Nephron progenitor cell (in vitro differentiated cells): ENCODE results near the gene DYNC1H1.

Experiments
- DNase-seq: peaks from one replicate; pipeline ENCODE4 v3.0.0; 2021
- H3K27ac Mint-ChIP-seq: 2 replicates; pipeline ENCODE4 v1.8.0; 2021; ENCODE audit warnings: mild to moderate bottlenecking, moderate library complexity, mixed read lengths
- H3K27me3 Mint-ChIP-seq: 2 replicates; pipeline ENCODE4 v1.8.0; 2021; ENCODE audit warnings: mild to moderate bottlenecking, low read depth, mixed read lengths; ENCODE audit not compliant: poor library complexity
- H3K36me3 Mint-ChIP-seq: 2 replicates; pipeline ENCODE4 v1.8.0; 2021; ENCODE audit warnings: low read depth, mixed read lengths
- H3K4me1 Mint-ChIP-seq: 2 replicates; pipeline ENCODE4 v1.8.0; 2021; ENCODE audit warnings: mixed read lengths
- H3K4me3 Mint-ChIP-seq: 2 replicates; pipeline ENCODE4 v1.8.0; 2021; ENCODE audit warnings: mild to moderate bottlenecking, moderate library complexity, mixed read lengths
- H3K9me3 Mint-ChIP-seq: 2 replicates; pipeline ENCODE4 v1.8.0; 2021; ENCODE audit warnings: mild to moderate bottlenecking, moderate library complexity, mixed read lengths
- TF ChIP-seq, protein P1 (sequence below): fragments of 200-600 bp; sonication (generic); IDR thresholded peaks from 2 replicates; pipeline ENCODE4 v1.5.0; 2021; ENCODE audit warnings: antibody characterized with exemption

DYNC1H1 gene

DNA sequence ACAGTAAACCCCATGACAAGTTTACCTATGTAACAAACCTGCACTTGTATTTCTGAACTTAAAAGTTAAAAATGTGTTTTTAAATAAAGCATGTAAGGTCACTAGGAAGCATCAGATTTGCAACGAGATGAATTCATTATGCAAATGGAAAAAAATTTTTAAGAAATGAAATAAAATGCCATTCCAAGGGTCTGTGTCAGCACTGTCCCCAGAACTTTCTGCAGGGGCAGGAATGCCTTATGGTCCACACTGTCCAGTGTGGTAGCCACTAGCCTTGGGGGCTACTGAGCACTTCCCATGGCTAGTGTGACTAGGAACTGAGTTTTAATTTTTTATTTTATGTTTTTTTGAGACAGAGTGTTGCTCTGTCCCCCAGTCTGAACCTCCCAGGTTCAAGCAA is 73.3 kb downstream of the DYNC1H1 start:
- Mint-ChIP-seq H3K9me3 (no peaks in the 10 kb centered on the region), H3K27me3 (no peaks in the 10 kb centered on the region), H3K4me3 (no peak overlapping the region), H3K4me1 (no peaks in the 10 kb centered on the region), H3K27ac (no peak overlapping the region), H3K36me3 (peaks cover 92% of the 10 kb centered on the region)
- no peak for DNase-seq
- TF ChIP-seq, protein P1, sequence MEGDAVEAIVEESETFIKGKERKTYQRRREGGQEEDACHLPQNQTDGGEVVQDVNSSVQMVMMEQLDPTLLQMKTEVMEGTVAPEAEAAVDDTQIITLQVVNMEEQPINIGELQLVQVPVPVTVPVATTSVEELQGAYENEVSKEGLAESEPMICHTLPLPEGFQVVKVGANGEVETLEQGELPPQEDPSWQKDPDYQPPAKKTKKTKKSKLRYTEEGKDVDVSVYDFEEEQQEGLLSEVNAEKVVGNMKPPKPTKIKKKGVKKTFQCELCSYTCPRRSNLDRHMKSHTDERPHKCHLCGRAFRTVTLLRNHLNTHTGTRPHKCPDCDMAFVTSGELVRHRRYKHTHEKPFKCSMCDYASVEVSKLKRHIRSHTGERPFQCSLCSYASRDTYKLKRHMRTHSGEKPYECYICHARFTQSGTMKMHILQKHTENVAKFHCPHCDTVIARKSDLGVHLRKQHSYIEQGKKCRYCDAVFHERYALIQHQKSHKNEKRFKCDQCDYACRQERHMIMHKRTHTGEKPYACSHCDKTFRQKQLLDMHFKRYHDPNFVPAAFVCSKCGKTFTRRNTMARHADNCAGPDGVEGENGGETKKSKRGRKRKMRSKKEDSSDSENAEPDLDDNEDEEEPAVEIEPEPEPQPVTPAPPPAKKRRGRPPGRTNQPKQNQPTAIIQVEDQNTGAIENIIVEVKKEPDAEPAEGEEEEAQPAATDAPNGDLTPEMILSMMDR: no peak

DNA sequence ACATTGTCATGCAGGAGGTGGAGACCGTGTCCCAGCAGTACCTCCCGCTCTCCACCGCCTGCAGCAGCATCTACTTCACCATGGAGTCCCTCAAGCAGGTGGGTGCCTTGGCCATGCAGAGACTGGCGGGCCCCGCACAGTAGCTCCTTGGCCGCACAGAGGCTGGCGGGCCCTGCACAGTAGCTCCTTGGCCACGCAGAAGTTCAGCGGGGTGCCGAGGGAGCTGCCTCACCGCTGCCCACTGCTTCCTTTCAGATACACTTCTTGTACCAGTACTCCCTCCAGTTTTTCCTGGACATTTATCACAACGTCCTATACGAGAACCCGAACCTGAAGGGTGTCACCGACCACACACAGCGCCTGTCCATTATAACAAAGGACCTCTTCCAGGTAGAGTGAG is 74.8 kb downstream of the DYNC1H1 start:
- Mint-ChIP-seq H3K4me3 (no peak overlapping the region), H3K4me1 (no peaks in the 10 kb centered on the region), H3K27me3 (no peaks in the 10 kb centered on the region), H3K9me3 (no peaks in the 10 kb centered on the region), H3K36me3 (peaks cover 88% of the 10 kb centered on the region), H3K27ac (no peak overlapping the region)
- no peak for DNase-seq
- TF ChIP-seq, protein P1: no peak

DNA sequence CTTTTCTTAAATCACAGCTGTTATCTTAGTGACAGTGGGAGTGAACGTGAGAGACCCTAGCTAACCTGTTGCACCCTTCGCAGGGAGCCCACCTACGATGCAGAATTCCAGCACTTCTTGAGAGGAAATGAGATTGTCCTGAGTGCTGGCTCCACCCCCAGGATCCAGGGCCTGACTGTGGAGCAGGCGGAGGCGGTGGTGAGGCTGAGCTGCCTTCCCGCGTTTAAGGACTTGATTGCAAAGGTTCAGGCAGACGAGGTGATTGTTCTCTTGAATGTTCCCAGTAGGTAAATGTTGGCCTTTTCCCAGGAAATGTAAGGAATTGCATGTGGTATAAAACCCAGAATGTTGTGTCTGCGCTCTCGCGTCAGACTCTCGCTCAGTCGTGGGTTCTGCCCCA is 75.8 kb downstream of the DYNC1H1 start:
- Mint-ChIP-seq H3K9me3 (no peaks in the 10 kb centered on the region), H3K4me1 (no peaks in the 10 kb centered on the region), H3K36me3 (peaks cover 87% of the 10 kb centered on the region), H3K27me3 (no peaks in the 10 kb centered on the region), H3K4me3 (no peak overlapping the region), H3K27ac (no peak overlapping the region)
- TF ChIP-seq, protein P1: no peak
- DNase-seq: no peak

DNA sequence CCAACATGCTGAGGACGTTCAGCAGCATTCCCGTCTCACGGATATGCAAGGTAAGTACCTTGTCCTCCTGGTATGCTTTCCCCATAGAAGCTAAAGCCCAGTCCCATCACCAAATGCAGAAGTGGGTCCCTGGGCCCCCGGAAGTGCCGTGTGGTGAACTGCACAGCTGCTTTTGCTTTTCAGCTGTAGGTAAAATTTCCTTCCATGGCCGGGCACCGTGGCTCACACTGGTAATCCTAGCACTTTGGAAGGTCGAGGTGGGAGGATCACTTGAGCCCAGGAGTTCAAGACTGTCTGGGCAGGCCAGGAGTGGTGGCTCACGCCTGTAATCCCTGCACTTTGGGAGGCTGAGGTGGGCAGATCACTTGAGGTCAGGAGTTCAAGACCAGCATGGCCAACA is 78.3 kb downstream of the DYNC1H1 start:
- Mint-ChIP-seq H3K36me3 (peaks cover 76% of the 10 kb centered on the region), H3K4me1 (no peaks in the 10 kb centered on the region), H3K27me3 (no peaks in the 10 kb centered on the region), H3K9me3 (no peaks in the 10 kb centered on the region), H3K27ac (no peak overlapping the region), H3K4me3 (no peak overlapping the region)
- TF ChIP-seq, protein P1: no peak
- no peak for DNase-seq

DNA sequence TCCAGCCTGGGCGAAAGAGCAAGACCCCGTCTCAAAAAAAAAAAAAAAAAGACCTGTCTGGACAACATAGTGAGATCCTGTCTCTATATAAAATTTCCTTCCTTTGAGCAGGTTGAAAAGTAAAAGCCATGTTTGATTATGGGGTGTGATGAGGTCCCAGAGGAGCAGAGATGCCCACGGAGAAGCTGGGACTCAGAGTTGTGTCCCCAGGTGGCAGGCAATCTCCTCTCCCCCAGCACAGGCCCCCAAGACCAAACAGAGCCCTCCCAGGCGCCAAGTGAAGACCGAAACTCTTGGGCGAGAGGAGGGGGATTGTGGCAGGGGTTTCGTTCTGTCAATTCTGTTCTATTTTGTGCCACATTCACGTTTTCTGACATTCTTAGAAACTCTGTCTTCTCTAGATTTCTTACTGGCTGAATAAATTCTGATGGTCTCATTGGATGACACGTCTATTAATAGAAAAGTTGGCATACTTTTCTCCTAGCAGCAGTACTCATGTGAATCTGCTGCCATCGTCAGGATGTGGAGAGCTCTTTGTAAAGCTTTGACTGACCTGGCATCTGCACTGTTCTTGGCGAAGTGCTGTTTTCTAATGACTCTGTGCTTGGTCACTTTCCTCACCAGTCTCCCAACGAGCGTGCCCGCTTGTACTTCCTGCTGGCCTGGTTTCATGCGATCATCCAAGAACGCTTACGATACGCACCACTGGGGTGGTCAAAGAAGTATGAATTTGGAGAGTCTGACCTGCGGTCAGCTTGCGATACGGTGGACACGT is 79.1 kb downstream of the DYNC1H1 start:
- peaks cover 3% of the 10 kb centered on the region for H3K27me3 Mint-ChIP-seq
- no peak overlapping the region for H3K4me3 Mint-ChIP-seq
- peak overlapping the region; percentile 40 for H3K27ac Mint-ChIP-seq
- TF ChIP-seq, protein P1: no peak
- DNase-seq: no peak
- no peaks in the 10 kb centered on the region for H3K9me3 Mint-ChIP-seq
- H3K36me3 Mint-ChIP-seq: peaks cover 78% of the 10 kb centered on the region
- peaks cover 3% of the 10 kb centered on the region for H3K4me1 Mint-ChIP-seq

DNA sequence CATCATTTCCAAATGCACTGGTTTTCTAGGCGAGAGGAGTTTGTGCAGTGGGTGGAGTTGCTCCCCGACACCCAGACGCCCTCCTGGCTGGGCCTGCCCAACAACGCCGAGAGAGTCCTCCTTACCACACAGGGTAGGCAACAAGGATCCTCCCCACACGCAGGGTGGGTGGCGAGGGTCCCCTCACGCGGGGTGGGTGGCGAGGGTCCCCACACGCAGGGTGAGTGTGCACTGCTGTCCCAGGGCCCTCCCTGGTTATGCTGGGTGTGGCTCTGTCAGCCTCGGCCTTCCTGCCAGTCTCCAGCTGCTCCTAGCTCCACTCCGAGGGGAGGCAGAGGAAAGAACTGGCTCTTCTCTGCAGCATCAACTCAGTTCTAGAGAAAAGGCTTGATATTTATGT is 80.2 kb downstream of the DYNC1H1 start:
- peaks cover 12% of the 10 kb centered on the region for H3K4me1 Mint-ChIP-seq
- H3K36me3 Mint-ChIP-seq: peaks cover 73% of the 10 kb centered on the region

More for the DNA sequence above, 80.2 kb downstream of the DYNC1H1 start:
- peak overlapping the region; percentile 71 for H3K27ac Mint-ChIP-seq
- H3K27me3 Mint-ChIP-seq: peaks cover 3% of the 10 kb centered on the region
- no peak for DNase-seq
- no peaks in the 10 kb centered on the region for H3K9me3 Mint-ChIP-seq
- TF ChIP-seq, protein P1: no peak
- no peak overlapping the region for H3K4me3 Mint-ChIP-seq
